ENCODE data around the gene FNIP2.
"Not testable (repeated sequence)": the region's sequence is repeated elsewhere in the genome, so short reads cannot be mapped to it uniquely, and the experiment has no call there.

FNIP2 gene

DNA sequence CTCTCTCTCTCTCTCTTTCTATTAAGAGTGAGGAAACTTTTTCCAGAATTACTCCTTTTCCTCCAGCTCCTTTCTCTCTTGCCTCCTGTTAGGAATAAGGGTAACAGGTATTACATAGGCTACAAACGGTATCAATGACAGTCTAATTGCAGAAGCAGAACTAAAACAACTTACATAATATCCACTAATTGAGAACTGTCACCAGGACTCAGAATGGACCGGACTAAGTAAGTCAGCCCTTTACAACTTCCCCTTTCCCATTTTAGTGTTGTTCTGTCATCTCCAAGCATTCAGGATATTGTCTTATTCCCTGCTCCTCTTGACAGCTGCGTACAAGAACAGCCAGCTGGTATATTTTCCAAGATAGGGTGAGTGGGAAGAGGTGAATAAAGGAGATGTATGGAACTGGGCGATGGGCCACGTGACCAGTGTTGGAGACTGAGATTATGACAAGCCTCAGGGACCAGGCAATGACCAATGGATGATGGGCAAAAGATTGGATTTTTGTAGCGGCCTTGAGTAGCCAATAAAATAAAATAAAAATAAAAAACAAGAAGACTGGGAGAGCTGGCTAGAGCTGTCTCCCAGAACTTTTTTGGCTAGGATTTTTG is 2.3 kb upstream of the FNIP2 start:
- no peak for DNase-seq

DNA sequence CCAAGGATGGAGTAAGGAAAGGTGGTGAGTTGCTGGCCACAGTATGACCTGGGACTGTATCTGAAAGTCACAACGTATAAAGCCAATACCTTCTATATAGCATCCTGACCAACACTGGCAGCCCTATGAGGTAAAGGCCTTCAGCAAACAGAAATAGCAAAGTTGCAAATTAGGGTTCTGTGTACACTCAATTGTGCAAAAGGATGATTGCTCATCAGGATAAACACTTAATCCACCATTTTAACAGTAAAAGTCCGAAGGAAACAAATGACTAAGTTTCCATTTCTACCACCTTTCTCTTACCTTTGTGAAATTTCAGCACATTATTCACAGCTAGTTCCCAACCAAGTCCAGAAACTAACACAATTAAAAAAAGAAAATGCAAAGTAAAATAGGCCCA is 1.4 kb upstream of the FNIP2 start:
- no peak for DNase-seq

- peak; percentile 65 for DNase-seq
Measured at GRCh38 chr4:158769175-158769921, 522 bp downstream of the FNIP2 start.

DNA sequence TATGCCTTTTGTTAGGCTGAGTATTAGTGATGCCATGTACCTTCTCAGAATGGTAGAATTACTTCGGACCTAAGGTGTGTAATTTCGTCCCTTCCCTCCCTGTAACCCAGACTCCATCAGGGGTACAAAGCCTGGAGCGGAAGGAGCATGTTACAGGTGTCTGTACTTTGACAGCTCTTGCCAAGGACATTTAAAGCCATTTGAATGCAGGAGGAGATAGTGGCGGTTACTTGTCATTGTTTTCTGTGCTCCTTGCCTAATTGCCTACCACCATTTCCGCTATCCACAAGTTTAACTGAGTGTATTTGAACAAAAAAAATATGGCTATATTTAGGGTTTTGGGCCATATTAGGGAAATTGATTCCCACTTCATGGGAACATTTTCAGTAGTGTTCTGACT is 1.8 kb downstream of the FNIP2 start:
- no peak for DNase-seq

GRCh38 chr4:158771776-158772175 is 3.0 kb downstream of the FNIP2 start:
- no peak for DNase-seq

DNA sequence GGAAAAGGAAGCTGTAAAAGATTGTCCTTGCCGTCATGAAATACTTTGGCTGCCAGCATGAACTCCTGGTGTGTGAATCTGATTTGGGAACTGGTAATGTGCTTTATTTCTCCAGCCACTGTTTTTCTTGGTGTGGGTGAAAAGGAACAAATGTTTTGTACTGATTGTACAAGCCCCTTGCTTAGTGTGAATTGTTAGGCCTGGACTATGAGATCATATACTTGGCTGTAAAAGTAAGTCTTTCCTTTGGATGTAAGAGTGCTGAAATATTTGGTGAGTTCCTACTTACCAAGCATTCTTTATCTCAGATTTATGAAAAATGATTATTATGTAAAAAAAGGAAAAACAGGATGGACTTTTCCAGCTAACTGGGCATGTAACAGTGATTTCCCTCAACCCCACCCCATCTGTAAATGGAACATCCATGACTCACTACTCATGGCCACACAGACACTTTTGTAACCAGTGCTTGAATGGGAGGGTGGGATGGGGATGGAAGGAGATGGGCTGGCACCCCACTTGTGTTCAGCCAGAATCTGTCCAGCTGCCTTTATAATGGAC is 6.3 kb downstream of the FNIP2 start:
- no peak for DNase-seq

DNA sequence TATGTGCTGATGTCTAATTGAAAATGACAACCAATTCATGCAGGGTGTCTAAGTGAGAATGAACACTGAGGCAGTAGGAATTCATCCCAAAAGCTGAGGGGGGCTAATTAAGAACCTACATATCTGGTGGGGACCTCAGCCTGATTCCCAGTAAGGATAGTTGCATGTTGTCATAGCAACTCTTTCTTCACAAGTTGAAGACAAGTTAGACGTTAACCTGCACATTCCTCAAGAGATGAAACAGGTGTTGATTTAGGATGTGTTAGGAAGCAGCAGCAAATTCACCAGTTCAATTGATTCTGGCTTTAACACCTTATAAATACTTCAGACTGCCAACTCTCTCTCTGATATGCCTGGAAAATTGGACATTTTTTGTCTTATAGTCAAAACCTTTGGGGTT is 7.3 kb downstream of the FNIP2 start:
- no peak for DNase-seq

- DNase-seq: no peak
Measured at GRCh38 chr4:158777423-158778155, 8.8 kb downstream of the FNIP2 start.

DNA sequence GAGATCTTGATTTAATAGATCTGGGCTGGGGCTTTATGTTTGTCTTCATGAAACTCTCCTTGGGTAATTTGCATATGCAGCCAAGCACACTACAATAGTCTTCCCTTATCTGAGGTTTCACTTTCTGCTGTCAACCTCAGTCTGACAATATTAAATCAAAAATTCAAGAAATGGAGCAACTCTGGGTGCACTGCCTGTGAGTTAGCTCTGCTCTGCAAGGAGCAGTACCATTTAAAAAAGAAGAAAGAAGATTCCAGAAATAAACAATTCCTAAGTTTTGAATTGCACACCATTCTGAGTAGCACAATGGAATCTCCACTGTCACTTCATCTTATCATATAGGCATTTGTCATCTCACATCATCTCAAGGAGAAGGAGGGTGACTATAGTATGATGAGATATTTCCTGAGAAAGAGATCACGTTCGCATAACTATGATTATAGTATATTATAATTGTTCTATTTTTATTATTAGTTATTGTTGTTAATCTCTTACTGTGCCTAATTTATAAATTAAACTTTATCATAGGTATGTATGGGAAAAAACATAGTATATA is 9.4 kb downstream of the FNIP2 start:
- no peak for DNase-seq

- DNase-seq: no peak
Measured at GRCh38 chr4:158778712-158779111, 9.9 kb downstream of the FNIP2 start.

GRCh38 chr4:158781963-158782362 is 13.1 kb downstream of the FNIP2 start:
- no peak for DNase-seq

GRCh38 chr4:158782551-158783360 is 13.9 kb downstream of the FNIP2 start:
- DNase-seq: no peak

DNA sequence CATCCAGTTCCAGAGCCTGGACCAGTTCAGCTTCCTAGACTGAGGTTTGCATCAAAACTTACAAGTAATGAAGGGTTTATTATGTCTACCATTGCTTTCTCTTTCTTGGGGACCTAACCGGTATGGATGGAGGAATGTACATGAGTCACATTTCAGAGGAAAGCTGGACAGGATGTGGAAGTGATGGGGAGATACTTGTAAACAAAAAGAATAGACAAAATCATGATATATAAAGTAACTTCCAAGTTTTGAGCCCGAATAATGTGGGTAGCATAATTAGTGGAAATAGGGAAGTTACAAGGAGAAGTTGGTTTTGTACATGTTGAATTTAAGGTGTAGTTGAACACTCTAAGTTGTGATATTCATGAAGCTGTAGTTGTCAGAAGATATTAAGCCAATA is 15.0 kb downstream of the FNIP2 start:
- no peak for DNase-seq

DNA sequence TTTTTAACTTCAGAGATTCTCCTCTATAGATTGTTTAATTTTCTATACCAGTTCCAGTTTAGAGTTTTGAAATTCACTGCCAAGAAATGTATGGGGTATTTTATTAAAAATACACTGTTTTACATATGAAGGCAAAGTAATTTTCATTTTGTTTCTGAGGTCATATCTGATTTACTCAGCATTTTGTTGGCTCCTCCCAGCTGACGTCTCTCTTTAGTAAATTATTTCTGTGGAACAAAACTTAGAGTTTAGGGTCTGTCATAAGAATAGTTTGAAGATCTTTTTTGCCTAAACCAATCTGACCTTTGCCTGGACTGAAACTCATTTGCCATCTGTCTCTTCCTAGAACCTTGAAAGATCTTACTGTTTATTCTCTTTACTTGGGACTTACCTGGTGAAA is 16.9 kb downstream of the FNIP2 start:
- DNase-seq: no peak

DNA sequence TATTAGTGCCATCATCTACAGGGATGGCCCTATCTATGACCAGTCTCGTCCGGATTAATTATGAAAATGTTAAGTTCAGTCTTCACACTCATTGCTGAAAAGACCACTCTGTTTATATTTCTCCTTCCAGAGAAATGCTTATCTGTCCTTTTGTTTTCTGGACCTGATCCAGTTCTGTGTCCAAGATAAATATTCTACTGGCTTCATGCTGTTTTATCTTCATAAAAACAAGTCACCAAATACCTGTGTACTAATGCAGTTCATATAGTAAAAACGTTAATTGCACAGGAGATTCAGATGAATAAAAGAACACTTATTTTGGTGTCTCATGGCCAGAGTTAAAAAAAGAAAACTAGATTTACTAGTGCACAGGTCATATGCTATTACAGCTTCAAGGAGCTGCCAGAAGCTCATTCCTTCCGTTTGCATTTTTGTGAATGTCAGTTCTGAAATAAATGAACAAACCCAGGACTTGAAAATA is 17.3 kb downstream of the FNIP2 start:
- no peak for DNase-seq

GRCh38 chr4:158786955-158787354 is 18.1 kb downstream of the FNIP2 start:
- DNase-seq: no peak

DNA sequence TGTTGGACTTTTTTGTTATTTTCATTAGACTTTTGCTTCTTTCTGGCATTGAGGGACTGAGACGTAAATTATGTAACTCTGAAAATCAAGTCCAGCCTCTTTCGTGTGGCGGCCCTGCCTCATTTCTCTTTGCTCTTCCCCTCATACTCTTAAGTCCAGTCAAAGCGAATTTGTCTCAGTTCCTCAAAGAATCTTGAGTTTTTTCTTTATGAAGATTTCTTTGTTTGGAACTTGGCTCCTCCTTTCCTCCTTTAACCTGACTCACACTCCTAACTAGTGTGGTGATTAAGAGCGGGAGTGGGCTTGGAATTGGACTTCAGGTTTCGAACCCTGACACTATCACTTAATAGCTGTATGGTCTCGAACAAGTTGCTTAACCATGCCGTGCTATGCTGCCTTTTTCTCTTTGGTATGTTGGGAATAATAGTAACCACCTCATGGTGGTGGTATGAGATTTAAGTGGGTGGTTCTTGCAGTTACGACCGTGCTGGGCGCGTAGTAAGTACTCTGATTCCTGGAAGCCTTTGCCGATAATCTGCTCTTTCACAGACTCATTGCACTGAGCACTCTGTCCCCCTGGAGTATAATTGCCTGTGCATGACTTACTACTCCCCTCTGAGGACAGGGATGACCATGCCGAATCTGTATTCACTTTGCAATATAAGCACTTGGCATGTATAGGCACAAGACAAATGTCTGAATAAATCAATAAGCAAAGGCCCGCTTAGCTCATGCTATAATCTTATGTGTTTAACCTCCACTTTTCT is 19.1 kb downstream of the FNIP2 start:
- no peak for DNase-seq

DNA sequence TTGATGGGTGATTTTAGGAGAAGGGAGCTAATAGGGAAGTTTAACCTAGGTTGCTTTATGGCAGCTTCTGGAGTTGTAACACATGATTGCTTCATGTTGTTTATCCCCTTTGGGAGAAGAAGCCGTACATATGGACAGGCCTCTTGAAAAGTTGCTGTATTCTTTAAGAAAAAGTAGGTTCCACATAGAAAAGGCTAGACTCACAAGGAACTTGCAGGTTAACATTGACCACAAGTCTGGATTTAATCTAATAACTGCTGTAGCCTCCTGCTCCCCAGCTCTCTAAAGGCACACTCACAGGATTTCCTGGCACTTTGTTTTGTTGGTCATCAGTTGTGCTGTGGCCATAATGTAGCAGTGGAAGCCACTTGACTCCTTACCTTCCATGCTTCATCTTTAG is 19.7 kb downstream of the FNIP2 start:
- no peak for DNase-seq

DNA sequence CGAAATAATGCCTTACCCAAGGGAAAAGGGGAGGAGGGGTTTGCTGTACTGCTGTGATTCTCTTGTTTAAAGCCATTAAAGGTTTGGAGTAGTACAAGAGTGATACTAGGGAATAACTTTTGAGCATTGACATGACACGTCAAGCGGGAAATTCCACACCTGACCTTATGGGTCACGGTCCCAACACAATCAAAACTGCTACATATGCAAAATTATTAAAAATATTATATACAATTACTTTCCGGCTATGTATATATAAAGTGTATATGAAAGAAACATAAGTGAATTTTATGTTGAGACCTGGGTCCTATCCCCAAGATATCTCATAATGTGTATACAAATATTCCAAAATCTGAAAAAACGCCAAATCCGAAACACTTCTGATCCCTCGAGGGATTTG is 21.0 kb downstream of the FNIP2 start:
- no peak for DNase-seq

DNA sequence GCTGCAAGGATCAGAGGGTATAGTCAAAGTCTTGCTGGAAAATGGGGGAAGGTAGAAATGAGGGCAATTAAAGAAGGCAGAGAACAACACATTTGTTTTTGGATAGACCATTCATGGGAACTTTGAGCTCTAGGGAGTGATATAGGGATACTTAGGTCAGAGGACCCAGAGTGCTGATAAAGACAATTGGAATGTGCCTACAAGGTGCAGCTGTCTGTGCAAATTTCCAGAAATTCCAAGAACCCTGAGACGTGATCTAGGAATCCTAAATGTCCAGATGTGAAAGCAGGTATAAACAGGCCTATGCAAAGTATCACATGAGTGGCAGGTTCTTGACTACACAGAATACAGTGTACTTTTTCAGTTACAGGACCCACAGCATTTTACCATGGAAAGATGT is 24.2 kb downstream of the FNIP2 start:
- no peak for DNase-seq

- DNase-seq: not testable (repeated sequence)
Measured at GRCh38 chr4:158793430-158793829, 24.6 kb downstream of the FNIP2 start.
